HG03095 (cell line): ENCODE data around the gene PRR23B.
"Not testable (repeated sequence)": the region's sequence is repeated elsewhere in the genome, so short reads cannot be mapped to it uniquely, and the experiment has no call there.

Experiments
- ATAC-seq: cut with Tn5 transposase; IDR thresholded peaks from one replicate; pipeline ENCODE4 v1.9.1; 2021; ENCODE audit warnings: moderate library complexity; ENCODE audit not compliant: unreplicated experiment

Gene PRR23B

GRCh38 chr3:139020868-139021234 is at the start of gene PRR23B:
Gene PRR23B, minus strand, starts transcription at chr3:139020926. Its CDS starts 265 bp downstream, at chr3:139020661.
- no peak for ATAC-seq

GRCh38 chr3:139062918-139063317 is 42.2 kb upstream of the PRR23B start:
- ATAC-seq = no peak

GRCh38 chr3:139052802-139053600 is 32.3 kb upstream of the PRR23B start:
- no peak for ATAC-seq

GRCh38 chr3:139044366-139045210 is 23.9 kb upstream of the PRR23B start, which contains the start of gene PRR23C:
Gene PRR23C, minus strand, starts transcription at chr3:139044892. Its CDS starts 272 bp downstream, at chr3:139044620.
- ATAC-seq = no peak

- no peak for ATAC-seq
These were observed 23.0 kb upstream of the PRR23B start for GRCh38 chr3:139043554-139044365.

GRCh38 chr3:139037478-139037877 is 16.8 kb upstream of the PRR23B start:
- no peak for ATAC-seq

- ATAC-seq = no peak
These were observed 11.7 kb upstream of the PRR23B start for GRCh38 chr3:139032326-139033002.

- ATAC-seq = not testable (repeated sequence)
These were observed 9.8 kb upstream of the PRR23B start for GRCh38 chr3:139030576-139030975.

GRCh38 chr3:139024968-139025367 is 4.2 kb upstream of the PRR23B start:
- no peak for ATAC-seq

GRCh38 chr3:139020036-139020867 is 474 bp downstream of the PRR23B start:
- ATAC-seq = no peak

GRCh38 chr3:139016430-139017048 is 4.2 kb downstream of the PRR23B start:
- ATAC-seq = no peak

- no peak for ATAC-seq
These were observed 14.5 kb downstream of the PRR23B start, which contains the start of gene PRR23A for GRCh38 chr3:139006051-139006716. Gene PRR23A, minus strand, starts transcription at chr3:139006268. Its CDS starts 0 bp downstream, at chr3:139006268.

GRCh38 chr3:139005356-139005993 is 15.3 kb downstream of the PRR23B start:
- ATAC-seq = no peak

GRCh38 chr3:138995706-138996105 is 25.0 kb downstream of the PRR23B start:
- ATAC-seq = no peak

- ATAC-seq = no peak
These were observed 33.5 kb downstream of the PRR23B start for GRCh38 chr3:138987181-138987580.

GRCh38 chr3:138985932-138986331 is 34.8 kb downstream of the PRR23B start:
- no peak for ATAC-seq

- ATAC-seq = no peak
These were observed 35.9 kb downstream of the PRR23B start for GRCh38 chr3:138984816-138985215.

GRCh38 chr3:138976047-138976446 is 44.7 kb downstream of the PRR23B start:
- no peak for ATAC-seq
